Measurements from ENCODE around the gene TSSK6. TPM values are rescaled to one million over a fixed set of nuclear protein-coding genes. Genes with fewer than 3 reads are reported as not detected.

TSSK6 gene
- polyA plus RNA-seq, 3 donors from 2014 or later: 0.66 to 0.96 TPM; not detected in 1

GRCh38 chr19:19520989-19521388 is 5.6 kb upstream of the TSSK6 start:
- no peak for DNase-seq
- Mint-ChIP-seq H3K4me3 (no peak overlapping the region), H3K27me3 (ENCODE audit: low read depth in 3 of 3) (peaks cover 0 to 11% (median 9%) of the 10 kb centered on the region in 3 donors), H3K27ac (no peak overlapping the region), H3K9me3 (no peaks in the 10 kb centered on the region), H3K4me1 (peaks cover 26 to 47% of the 10 kb centered on the region in 2 donors), H3K36me3 (peaks cover 0 to 9% (median 6%) of the 10 kb centered on the region in 3 donors)

DNA sequence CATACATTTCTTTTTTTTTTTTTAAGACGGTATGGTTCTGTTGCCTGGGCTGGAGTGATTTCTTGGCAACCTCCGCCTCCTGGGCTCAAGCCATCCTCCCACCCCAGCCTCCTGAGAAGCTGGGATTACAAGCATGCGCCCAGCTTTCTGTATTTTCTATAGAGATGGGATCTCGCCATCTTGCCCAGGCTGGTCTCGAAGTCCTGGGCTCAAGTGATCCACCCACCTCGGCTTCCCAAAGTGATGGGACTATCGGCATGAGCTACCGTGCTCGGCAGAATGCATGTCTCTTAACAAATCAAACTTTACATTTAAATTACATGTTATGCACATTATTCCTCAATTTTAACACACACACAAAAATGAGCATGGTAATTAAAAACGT is 1.9 kb upstream of the TSSK6 start:
- peaks cover 0 to 11% (median 3%) of the 10 kb centered on the region in 3 donors for H3K27me3 Mint-ChIP-seq (ENCODE audit: low read depth in 3 of 3)
- peaks cover 29 to 44% of the 10 kb centered on the region in 2 donors for H3K4me1 Mint-ChIP-seq
- peaks cover 0 to 9% (median 0%) of the 10 kb centered on the region in 3 donors for H3K36me3 Mint-ChIP-seq

DNA sequence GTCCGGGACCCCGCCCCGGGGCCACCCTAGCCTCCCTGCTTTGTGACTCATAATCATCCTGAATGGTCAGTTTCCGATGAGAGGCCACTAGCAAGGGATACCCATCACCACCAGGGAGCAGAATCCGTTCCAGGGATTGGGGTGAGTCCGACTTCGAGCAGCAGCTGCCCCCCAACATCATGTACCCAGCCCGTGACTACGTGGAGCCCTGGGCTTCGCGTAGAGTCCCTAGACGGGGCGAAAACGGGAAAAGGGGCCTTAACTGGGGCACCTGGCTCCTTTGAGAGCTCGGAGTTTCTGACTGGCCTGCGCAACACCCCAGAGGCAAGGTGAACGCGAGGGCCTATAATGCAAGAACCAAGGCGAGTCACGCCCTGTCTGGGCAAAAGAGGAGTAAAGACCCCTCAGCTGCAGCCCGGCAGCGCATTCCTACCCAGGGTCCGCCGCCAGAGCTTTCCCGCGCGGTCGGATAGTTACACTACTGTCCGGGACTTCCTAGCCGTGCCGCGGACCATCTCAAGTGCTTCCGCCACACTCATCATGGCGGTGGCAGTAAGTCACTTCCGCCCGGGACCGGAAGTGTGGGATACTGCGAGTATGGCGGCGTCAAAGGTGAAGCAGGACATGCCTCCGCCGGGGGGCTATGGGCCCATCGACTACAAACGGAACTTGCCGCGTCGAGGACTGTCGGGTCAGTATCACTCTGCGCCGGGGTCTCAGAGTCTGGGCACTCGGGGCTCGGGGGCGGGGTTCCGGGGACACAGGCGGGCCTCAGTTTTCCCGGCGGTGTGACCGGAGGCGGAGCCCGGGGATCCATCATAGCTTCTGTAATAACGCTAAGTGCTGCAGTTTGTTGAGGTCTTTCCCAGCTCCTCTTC is 533 bp upstream of the TSSK6 start, which contains the start of gene NDUFA13:
Gene NDUFA13, plus strand, starts transcription at position 584 of the 878 bp plus-strand sequence. Its CDS starts 14 bp downstream, at position 598.
- Mint-ChIP-seq H3K27ac (peak within 1 kb of the TSS; percentile 89 to 96 (median 93)), H3K9me3 (no peaks in the 10 kb centered on the region), H3K27me3 (ENCODE audit: low read depth in 3 of 3) (peaks cover 0 to 9% (median 4%) of the 10 kb centered on the region in 3 donors), H3K4me1 (peaks cover 29 to 41% of the 10 kb centered on the region in 2 donors), H3K4me3 (peak within 1 kb of the TSS; percentile 91 to 98 (median 95)), H3K36me3 (peaks cover 0 to 6% (median 0%) of the 10 kb centered on the region in 3 donors)
- DNase-seq: peak; percentile 93 to 94 (median 94)

More for the DNA sequence above, 1.9 kb upstream of the TSSK6 start:
- no peaks in the 10 kb centered on the region for H3K9me3 Mint-ChIP-seq
- peak overlapping the region in 3 of 6 donors; percentile 20 to 91 (median 29) for H3K27ac Mint-ChIP-seq
- H3K4me3 Mint-ChIP-seq: peak overlapping the region; percentile 10 to 98 (median 94)
- DNase-seq: no peak

- H3K4me3 Mint-ChIP-seq: peak overlapping the region; percentile 10 to 81 (median 72)
- no peak overlapping the region for H3K27ac Mint-ChIP-seq
- peak in 1 of 3 donors; percentile 24 for DNase-seq
- peaks cover 22 to 29% of the 10 kb centered on the region in 2 donors for H3K4me1 Mint-ChIP-seq
- H3K27me3 Mint-ChIP-seq (ENCODE audit: low read depth in 3 of 3): peaks cover 3 to 7% (median 4%) of the 10 kb centered on the region in 3 donors
- peaks cover 0 to 2% (median 0%) of the 10 kb centered on the region in 3 donors for H3K36me3 Mint-ChIP-seq
- H3K9me3 Mint-ChIP-seq: no peaks in the 10 kb centered on the region
These were observed 1.1 kb downstream of the TSSK6 start for GRCh38 chr19:19514215-19514657.

DNA sequence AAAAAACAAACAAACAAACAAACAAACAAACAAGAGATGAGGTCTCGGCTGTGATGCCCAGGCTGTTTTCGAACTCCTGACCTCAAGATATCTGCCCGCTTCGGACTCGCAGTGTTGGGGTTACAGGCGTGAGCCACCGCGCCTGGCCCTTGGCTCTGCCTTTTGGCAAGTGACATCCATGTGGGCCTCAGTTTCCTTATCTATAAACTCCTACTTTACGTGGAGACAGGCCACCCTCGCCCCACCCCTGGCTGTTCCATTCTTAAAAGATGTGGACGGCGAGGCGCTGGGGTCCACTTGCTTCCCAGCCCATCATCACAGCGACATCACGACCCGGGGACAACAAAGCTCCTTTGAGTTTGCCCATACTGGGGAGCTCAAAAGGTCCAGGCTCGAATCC is 1.7 kb downstream of the TSSK6 start:
- Mint-ChIP-seq H3K4me1 (peaks cover 19 to 26% of the 10 kb centered on the region in 2 donors), H3K27ac (no peak overlapping the region), H3K36me3 (no peaks in the 10 kb centered on the region), H3K27me3 (ENCODE audit: low read depth in 3 of 3) (peaks cover 4 to 8% (median 6%) of the 10 kb centered on the region in 3 donors), H3K4me3 (peak overlapping the region in 3 of 5 donors; percentile 12 to 81 (median 40)), H3K9me3 (no peaks in the 10 kb centered on the region)
- DNase-seq: no peak

- peak overlapping the region in 4 of 6 donors; percentile 44 to 71 (median 53) for H3K27ac Mint-ChIP-seq
- H3K4me1 Mint-ChIP-seq: peaks cover 0 to 5% of the 10 kb centered on the region in 2 donors
- H3K36me3 Mint-ChIP-seq: peaks cover 5 to 13% (median 5%) of the 10 kb centered on the region in 3 donors
- H3K27me3 Mint-ChIP-seq (ENCODE audit: low read depth in 3 of 3): peaks cover 1 to 16% (median 11%) of the 10 kb centered on the region in 3 donors
- no peak for DNase-seq
- H3K4me3 Mint-ChIP-seq: no peak overlapping the region
- no peaks in the 10 kb centered on the region for H3K9me3 Mint-ChIP-seq
These were observed 4.9 kb downstream of the TSSK6 start for GRCh38 chr19:19510432-19510831.

- peak overlapping the region in 1 of 6 donors; percentile 31 for H3K27ac Mint-ChIP-seq
- peaks cover 0 to 2% of the 10 kb centered on the region in 2 donors for H3K4me1 Mint-ChIP-seq
- peaks cover 9 to 26% (median 10%) of the 10 kb centered on the region in 3 donors for H3K36me3 Mint-ChIP-seq
These were observed 7.1 kb downstream of the TSSK6 start for GRCh38 chr19:19508217-19508616.

GRCh38 chr19:19507354-19507753 is 8.0 kb downstream of the TSSK6 start:
- H3K36me3 Mint-ChIP-seq: peaks cover 15 to 34% (median 17%) of the 10 kb centered on the region in 3 donors
- no peak for DNase-seq
- peaks cover 3 to 16% (median 11%) of the 10 kb centered on the region in 3 donors for H3K27me3 Mint-ChIP-seq (ENCODE audit: low read depth in 3 of 3)
- peaks cover 0 to 2% of the 10 kb centered on the region in 2 donors for H3K4me1 Mint-ChIP-seq
- no peaks in the 10 kb centered on the region for H3K9me3 Mint-ChIP-seq
- no peak overlapping the region for H3K4me3 Mint-ChIP-seq
- peak overlapping the region in 1 of 6 donors; percentile 40 for H3K27ac Mint-ChIP-seq

More at GRCh38 chr19:19508217-19508616, 7.1 kb downstream of the TSSK6 start:
- H3K27me3 Mint-ChIP-seq (ENCODE audit: low read depth in 3 of 3): peaks cover 3 to 16% (median 11%) of the 10 kb centered on the region in 3 donors
- no peak overlapping the region for H3K4me3 Mint-ChIP-seq
- no peak for DNase-seq
- H3K9me3 Mint-ChIP-seq: no peaks in the 10 kb centered on the region

DNA sequence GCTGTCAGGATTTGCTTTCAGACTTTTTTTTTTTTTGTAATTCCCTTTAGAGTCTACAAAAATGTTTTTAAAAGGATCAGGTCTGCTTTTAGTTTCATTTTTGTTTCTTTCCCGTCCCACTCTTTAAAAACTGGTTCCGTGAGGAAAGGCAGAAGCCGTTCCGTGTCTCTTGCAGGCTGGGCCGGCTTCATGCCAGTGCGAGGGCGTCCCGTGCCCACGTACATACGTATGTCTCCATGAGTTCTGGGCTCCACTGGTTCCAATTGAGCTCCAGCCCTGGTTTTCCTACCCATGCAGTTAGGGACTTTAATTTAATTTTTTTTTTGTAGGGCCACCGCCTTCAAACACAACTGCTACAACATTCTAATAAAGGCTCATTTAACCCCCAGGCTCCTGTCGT is 8.8 kb downstream of the TSSK6 start:
- DNase-seq: no peak
- Mint-ChIP-seq H3K4me1 (peaks cover 0 to 2% of the 10 kb centered on the region in 2 donors), H3K9me3 (peaks cover 0 to 2% (median 0%) of the 10 kb centered on the region in 6 donors), H3K27ac (peak overlapping the region in 2 of 6 donors; percentile 46 to 48), H3K27me3 (ENCODE audit: low read depth in 3 of 3) (peaks cover 3 to 16% (median 11%) of the 10 kb centered on the region in 3 donors), H3K4me3 (no peak overlapping the region), H3K36me3 (peaks cover 15 to 36% (median 17%) of the 10 kb centered on the region in 3 donors)

GRCh38 chr19:19505669-19506326 is 9.6 kb downstream of the TSSK6 start:
- no peak overlapping the region for H3K27ac Mint-ChIP-seq
- H3K36me3 Mint-ChIP-seq: peaks cover 15 to 40% (median 17%) of the 10 kb centered on the region in 3 donors
- peaks cover 0 to 2% of the 10 kb centered on the region in 2 donors for H3K4me1 Mint-ChIP-seq
- peaks cover 4 to 19% (median 11%) of the 10 kb centered on the region in 3 donors for H3K27me3 Mint-ChIP-seq (ENCODE audit: low read depth in 3 of 3)
- H3K4me3 Mint-ChIP-seq: no peak overlapping the region
- no peak for DNase-seq
- H3K9me3 Mint-ChIP-seq: peaks cover 0 to 2% (median 0%) of the 10 kb centered on the region in 6 donors

DNA sequence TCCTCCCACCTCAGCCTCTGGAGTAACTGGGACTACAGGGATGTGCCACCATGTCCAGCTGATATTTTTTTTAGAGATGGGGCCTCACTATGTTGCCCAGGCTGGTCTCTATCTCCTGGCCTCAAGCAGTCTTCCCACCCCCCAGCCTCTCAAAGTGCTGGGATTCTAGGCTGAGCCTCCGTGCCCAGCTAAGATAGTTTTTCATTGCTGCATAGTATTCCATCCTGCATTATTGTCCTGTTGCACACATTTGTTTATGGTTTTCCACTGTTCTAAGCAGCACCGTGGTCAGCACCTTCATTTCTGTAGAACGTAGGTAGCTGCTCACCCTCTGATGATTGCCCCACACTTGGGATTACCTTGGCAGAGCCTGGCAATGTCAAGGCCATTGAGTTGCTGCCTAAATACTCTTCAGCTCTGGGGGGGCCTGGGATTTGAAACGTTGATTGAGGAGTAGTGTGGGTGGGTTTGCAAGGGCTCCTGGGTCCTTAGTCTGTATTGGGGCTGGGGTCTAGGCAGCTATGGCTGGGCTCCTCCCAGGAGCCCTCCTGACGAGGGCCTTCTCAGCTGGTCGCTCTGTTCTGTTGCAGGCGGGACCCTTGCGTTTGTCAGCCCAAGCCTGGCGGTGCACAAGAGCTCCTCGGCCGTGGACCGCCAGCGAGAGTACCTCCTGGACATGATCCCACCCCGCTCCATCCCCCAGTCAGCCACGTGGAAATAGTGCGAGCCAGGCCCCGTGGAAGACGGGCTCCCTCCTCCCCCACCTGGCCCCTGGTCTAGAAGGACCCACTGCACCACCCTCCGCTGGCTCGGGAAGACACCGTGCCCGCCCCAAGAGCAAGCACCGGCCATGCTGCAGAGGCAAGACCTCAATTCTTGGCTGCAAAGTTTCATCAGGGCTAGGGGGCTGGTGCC is 10.3 kb downstream of the TSSK6 start:
- H3K4me3 Mint-ChIP-seq: no peak overlapping the region
- DNase-seq: no peak
- peaks cover 4 to 22% (median 13%) of the 10 kb centered on the region in 3 donors for H3K27me3 Mint-ChIP-seq (ENCODE audit: low read depth in 3 of 3)
- H3K9me3 Mint-ChIP-seq: peaks cover 0 to 2% (median 0%) of the 10 kb centered on the region in 6 donors
- peaks cover 15 to 40% (median 17%) of the 10 kb centered on the region in 3 donors for H3K36me3 Mint-ChIP-seq
- no peak overlapping the region for H3K27ac Mint-ChIP-seq
- peaks cover 0 to 2% of the 10 kb centered on the region in 2 donors for H3K4me1 Mint-ChIP-seq

- peaks cover 0 to 2% (median 0%) of the 10 kb centered on the region in 6 donors for H3K9me3 Mint-ChIP-seq
- DNase-seq: no peak
- peaks cover 2 to 20% (median 8%) of the 10 kb centered on the region in 3 donors for H3K27me3 Mint-ChIP-seq (ENCODE audit: low read depth in 3 of 3)
- H3K36me3 Mint-ChIP-seq: peaks cover 15 to 40% (median 17%) of the 10 kb centered on the region in 3 donors
- H3K4me1 Mint-ChIP-seq: peaks cover 0 to 2% of the 10 kb centered on the region in 2 donors
- H3K27ac Mint-ChIP-seq: peak overlapping the region in 3 of 6 donors; percentile 10 to 56 (median 41)
- no peak overlapping the region for H3K4me3 Mint-ChIP-seq
These were observed 12.3 kb downstream of the TSSK6 start for GRCh38 chr19:19502808-19503602.

Data from immature natural killer cell (primary cell).